Measurements from ENCODE around the gene CNPY1.

CNPY1 gene

DNA sequence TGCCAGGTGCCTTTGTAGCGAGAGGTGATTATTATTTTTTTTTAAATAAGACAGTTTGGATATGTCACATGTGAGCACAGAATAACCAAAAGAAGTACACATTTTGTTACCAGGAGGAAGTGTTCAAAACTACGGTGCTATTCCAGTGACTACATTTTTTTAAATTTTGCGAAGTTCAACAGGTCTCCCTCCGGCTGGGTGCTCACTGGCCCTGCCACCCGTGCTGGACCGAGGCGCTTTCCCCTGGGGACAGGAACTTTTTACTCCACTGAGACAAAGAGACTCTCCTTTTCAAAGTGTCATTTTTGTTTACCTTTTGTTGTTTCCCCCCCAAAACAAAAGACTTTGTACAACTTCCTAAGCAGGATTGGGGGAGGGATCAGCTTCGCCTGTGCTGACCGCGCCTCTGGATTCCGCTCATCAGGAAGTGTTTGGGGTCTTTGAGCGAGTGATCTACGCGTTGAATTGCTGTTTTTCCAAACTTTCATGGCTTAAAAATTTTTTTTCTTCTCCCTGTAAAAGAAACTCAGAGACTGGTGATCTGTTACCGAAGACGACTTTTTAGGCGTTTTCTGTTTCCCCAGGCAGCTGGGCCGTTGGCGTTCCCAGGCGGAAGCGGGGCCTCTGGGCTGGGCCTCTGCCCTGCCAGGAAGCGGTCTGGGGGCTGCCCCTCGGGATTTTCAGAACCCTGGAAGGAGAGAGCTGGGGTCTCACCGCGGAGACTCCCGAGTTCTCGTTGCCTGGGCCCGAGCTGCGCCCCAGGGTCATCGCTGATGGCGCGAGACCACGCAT is 81.2 kb downstream of the CNPY1 start:
- DNase-seq = no peak

DNA sequence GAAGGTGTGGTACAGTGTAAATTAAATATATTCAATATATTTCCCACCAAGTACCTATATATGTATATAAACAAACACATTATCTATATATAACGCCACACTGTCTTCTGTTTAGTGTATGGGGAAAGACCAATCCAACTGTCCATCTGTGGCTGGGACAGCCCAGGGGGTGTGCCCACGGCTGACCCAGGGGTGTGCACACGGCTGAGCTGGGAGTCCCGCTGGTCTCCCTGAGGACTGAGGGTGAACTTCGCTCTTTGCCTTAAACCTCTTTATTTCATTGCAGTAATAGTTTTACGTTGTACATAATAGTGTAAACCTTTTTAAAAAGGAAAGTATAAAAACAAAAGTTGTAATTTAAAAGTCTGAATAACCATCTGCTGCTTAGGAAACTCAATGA is 82.2 kb downstream of the CNPY1 start:
- no peak for DNase-seq

DNA sequence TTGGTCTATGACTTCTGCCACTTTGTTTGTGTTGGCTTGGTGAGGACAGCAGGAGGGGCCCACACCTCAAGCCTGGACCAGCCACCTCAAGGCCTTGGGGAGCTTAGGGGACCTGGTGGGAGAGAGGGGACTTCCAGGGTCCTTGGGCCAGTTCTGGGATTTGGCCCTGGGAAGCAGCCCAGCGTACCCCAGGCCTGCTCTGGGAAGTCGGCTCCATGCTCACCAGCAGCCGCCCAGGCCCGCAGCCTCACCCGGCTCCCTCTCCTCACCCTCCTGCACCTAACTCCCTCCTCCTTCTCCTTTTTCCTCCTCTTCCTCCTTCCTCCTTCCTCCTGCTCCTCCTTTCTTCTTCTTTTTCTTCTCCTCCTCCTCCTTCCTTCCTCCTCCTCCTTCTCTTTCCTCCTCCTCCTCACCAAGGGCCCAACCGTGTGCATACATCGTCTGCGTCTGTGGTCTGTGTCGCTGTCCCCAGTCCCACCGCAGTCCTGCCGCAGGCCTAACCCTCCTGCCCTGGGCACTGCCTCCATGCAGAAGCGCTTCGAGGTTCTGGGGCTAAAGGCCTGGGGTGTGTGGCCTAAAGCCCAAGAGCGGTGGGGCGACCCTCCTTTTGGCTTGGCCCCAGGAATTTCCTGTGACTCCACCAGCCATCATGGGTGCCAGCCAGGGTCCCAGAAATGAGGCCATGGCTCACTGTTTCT is 83.1 kb downstream of the CNPY1 start:
- no peak for DNase-seq

- no peak for DNase-seq
Measured at GRCh38 chr7:155462163-155462735, 84.1 kb downstream of the CNPY1 start.

DNA sequence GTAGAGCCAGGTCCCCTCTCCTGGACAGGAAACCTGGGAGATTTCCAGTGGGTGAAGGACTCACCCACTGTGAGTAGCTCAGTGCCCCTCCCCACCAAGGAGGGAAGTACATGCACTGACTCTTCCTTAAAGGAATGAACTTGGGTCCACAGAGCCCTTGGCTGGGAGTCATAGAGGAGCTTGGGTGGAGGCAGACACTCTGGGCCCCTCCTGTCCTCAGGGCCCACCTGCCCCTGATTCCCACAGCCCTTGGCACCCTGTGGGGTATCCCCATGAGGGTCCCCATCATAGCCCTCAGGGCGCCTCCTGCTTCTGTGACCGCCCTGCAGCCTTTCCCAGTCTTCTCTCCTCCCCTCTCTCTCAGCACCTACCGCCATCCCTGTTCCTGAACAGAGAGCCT is 84.7 kb downstream of the CNPY1 start:
- DNase-seq = no peak

- DNase-seq = no peak
Measured at GRCh38 chr7:155460926-155461613, 85.3 kb downstream of the CNPY1 start.

DNA sequence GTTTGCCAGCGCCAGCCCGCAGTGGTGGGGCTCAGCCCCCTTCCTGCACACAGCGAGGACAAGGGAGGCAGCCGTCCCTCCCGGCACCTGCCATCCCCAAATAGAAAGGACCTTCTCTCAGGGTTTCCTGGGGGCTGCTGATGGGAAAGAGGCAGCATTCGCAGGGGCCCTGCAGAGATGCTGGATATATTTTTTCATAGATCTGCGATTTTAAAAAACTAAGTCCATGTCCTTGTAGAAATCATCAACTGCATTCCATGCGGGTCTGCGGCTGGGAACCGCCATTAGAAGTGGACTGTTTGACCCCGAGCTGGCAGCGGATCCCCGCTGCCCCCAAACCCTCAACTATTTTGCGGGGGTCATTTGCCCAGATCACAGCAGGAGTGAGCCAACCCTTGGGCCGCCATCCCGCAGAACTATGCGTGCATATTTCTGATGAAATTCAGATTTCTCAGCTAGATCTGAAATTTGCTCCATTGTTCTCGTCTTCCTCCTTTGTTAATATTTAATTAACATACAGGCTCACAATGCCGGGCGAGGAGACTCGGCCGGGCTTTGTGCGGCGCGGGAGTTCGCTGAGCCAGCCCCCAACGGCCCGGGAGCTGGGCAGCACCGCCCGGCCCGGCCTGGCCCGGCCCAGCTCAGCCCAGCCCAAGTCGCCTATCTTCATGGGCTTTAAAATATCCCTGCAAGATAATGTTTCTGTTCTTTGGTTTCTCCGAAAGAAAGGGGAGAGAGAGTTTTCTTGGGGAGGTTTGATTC is 86.5 kb downstream of the CNPY1 start:
- no peak for DNase-seq

DNA sequence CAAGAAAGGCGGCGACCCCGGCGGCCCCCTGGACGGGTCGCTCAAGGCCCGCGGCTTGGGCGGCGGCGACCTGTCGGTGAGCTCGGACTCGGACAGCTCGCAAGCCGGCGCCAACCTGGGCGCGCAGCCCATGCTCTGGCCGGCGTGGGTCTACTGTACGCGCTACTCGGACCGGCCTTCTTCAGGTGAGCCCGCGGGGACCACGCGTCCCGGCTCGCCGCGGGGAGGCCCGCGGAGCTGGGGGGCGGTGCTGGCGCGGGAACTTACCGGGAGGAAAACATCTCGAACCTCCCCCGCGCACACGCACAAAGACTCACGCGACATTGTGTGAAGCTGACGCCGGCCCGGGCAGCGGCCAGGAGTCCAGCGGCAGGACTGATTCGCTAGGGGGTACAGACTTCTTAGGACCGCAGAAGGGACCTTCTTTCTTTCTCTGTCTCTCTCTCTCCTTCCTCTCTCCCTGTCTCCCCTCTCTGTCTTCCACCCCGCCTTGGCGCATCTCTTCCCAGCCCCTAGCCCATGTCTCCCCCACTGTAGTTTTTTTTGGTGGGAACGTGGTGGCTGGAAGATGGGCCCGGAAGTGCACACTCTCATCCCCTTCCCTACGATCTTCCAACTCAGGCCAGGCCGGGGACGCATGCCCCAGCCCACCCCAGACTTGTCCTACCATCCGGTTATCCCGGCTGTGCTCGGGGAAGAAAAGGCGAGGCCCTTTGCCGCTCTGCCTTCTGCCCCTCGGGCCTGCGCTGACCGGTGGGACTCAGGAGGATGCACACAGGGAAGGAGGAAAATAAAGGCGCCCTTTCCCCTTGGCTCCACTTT is 87.3 kb downstream of the CNPY1 start:
- DNase-seq = no peak

DNA sequence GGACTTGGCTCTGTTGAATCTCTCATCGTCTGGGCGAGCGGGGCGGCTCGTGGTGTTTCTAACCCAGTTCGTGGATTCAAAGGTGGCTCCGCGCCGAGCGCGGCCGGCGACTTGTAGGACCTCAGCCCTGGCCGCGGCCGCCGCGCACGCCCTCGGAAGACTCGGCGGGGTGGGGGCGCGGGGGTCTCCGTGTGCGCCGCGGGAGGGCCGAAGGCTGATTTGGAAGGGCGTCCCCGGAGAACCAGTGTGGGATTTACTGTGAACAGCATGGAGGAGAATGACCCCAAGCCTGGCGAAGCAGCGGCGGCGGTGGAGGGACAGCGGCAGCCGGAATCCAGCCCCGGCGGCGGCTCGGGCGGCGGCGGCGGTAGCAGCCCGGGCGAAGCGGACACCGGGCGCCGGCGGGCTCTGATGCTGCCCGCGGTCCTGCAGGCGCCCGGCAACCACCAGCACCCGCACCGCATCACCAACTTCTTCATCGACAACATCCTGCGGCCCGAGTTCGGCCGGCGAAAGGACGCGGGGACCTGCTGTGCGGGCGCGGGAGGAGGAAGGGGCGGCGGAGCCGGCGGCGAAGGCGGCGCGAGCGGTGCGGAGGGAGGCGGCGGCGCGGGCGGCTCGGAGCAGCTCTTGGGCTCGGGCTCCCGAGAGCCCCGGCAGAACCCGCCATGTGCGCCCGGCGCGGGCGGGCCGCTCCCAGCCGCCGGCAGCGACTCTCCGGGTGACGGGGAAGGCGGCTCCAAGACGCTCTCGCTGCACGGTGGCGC is 88.1 kb downstream of the CNPY1 start, which contains the start of gene EN2:
Gene EN2, plus strand, starts transcription at position 19 of the 767 bp plus-strand sequence. Its CDS starts 249 bp downstream, at position 268.
- no peak for DNase-seq

DNA sequence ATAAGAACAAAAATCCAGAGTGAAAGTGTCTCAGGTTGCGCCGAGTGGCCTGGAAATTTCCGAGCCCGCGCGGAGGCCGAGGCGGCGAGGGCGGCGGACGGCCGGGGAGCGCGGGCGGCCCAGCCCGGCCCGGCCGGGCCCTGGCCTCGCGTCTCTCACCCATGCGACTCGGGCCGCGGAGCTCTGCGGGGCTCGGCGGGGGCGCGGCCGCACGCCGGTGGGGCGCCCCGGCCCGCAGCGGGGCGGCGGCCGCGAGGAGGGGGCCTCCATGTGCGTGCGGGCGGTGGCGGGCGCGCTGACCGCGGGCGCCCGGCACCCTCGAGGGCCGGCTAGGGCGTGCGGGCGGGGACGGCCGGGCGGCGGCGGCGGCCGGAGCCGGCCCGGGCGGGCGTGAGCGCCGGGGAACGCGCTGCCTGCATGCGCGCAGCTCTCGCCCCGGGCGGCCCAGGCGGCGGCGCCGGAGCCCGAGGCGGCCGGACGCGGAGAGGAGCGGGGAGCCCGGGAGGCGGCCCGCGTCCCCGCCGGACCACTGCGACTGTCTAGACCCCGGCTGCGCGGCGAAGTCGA is 88.7 kb downstream of the CNPY1 start:
- no peak for DNase-seq

DNA sequence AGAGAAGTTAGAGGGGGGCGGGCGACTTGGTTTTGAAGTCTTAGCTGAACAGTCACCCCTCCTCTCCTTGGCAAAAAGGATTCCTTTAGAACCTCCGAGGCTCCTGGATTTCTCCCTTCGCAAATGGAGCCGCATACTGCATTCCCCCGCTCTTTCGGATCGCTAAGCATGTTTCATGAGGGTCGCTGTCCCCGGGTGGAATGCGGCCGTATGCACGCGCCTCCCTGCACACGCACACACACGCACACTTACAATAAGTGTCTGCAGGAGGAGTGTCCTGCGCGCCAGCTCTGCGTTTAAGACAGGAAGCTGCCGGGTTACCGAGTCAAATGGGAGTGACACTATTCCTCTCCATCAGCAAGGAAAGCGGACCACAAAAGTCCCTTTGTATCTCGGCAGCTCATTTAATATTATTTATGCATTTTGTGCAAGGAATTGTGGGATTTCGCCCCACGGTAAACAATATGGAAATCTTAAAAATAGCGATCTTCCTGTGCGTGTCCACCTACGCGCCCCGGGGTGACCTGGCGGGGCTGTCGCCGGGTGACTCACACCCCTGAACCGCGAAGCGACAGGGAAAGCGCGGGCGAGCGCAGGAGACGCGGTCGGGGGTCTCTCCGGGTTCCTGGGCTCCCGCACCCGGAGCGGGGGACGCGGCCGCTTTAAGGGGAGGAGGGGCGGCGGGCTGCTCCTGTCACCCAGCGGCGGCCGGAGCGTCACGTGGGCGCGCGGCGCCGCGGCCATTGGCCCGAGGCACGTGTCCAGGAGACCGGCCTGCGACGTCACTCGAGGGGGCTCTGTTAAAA is 89.4 kb downstream of the CNPY1 start:
- DNase-seq = no peak

DNA sequence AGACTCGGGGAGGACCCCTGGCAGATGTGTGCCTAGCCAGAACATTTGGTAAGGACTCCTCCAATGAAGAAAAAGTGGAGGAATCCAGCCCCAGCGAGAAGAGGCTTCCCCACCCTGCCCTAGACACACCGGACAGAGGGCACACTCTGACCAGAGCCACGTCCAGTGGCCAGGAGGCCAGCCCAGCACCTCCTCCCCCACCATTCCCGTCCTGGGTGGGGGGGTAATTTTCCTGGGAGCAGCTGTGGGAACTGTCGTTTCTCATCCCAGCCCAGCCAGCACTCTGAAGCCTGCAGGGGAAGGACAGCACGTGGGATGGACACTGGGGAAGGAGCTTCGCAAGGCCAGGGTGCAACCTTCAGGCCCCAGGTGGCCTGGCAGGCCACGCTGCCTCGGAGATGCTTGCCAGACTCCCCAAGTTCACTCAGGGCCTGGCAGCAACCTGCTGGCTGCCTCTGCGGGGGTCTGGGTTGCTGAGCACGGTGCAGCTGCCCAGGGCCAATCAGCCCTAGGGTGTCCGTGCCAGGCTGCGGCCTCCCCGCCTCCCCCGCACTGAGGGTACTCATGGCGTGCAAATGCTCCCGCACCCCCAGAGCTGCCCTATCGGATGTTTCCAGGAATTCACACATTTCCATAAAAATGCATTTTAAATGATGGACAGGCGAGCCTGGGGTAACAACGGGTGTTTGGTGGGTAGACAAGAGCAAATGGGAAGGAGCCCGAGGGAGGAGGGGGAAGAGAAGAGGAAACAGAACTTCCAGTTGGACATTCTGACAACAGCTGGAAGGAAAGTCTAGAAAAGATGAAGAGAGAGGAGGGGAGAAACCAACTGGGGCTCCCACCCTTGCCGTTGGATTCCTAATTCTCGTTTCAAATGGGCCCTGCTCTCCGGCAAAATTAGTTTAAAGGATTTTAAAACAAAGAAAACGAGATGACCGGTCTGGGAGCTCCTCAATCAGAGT is 90.3 kb downstream of the CNPY1 start:
- no peak for DNase-seq

- no peak for DNase-seq
Measured at GRCh38 chr7:155455132-155455693, 91.1 kb downstream of the CNPY1 start.

GRCh38 chr7:155454183-155455112 is 91.9 kb downstream of the CNPY1 start:
- no peak for DNase-seq

DNA sequence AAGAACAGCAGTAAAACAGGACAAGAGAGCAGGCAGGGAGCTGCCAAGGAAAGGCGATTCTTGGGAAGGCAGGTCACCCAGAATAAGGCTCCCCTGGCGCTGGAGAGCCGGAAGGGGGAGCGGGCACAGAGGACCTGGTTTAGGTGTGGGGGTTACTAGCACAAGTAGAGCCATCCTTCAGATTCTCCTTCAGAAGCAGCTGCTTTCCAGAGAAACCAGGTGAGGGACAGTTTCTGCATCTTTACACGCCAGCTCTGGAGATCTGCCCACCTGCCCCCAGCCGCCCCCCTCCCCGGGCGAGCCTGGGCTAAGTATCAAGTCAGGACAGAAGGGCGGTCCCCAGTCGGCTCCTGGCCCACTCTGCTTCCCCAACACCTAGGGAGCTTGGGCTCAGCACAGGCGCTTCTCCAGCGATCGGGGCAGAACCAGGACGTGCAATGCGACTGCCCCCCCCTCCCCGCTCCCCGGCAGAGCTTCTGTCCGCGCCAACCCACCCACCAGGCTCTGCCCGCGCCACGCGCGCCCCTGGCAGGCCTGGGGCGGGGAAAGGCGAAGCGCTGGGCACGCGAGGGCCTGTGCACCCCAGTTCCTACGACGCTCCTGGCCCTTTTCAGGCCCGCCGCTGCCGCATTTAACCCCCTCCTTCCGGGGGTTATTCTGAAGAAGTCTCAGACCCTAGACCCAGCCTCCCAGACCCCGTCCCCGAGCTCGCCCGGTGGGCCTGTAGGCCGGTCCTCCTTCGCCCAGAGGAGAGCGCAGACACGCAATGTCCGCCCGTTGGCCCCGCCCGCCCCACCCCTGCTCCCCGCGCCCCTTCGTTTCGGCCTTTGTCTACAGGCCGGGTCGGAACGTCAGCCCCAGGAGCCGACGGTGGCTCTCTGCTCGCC is 92.8 kb downstream of the CNPY1 start:
- no peak for DNase-seq
